Measurements from ENCODE around the gene STRIP2. TPM values are rescaled to one million over a fixed set of nuclear protein-coding genes. Genes with fewer than 3 reads are reported as not detected.
"Not testable (repeated sequence)": the region's sequence is repeated elsewhere in the genome, so short reads cannot be mapped to it uniquely, and the experiment has no call there.

The STRIP2 gene
- total RNA-seq, 1 experiment from 2014 or later, result 6.5 TPM

- TF ChIP-seq GRHL2 (CRISPR knock-in tag; IDR thresholded peaks at IDR 0.05; ENCODE audit: insufficient replicate concordance, severe bottlenecking) (no peak), ZNF671 (CRISPR knock-in tag; IDR thresholded peaks at IDR 0.05) (no peak), IRF2 (CRISPR knock-in tag; IDR thresholded peaks at IDR 0.05; ENCODE audit: borderline replicate concordance, low read depth) (no peak), ATF6 (CRISPR knock-in tag; IDR thresholded peaks at IDR 0.05) (no peak), ZNF121 (CRISPR knock-in tag; IDR thresholded peaks at IDR 0.05) (no peak), NFATC4 (CRISPR knock-in tag; IDR thresholded peaks at IDR 0.05) (no peak), E2F5 (CRISPR knock-in tag; IDR thresholded peaks at IDR 0.05) (no peak), MAX (CRISPR knock-in tag; IDR thresholded peaks at IDR 0.05) (no peak), TEAD4 (CRISPR knock-in tag; IDR thresholded peaks at IDR 0.05) (no peak), STAT6 (CRISPR knock-in tag; conservative IDR thresholded peaks at IDR 0.05; ENCODE audit: low read depth) (no peak)
- peaks cover 38% of the 10 kb centered on the region for H3K36me3 Mint-ChIP-seq
- CTCF ChIA-PET, result interaction anchor here (0.9 to 1.4 kb wide), 5 partner anchors 10 to 225 kb away, joined by 3 to 6 read pairs (median 4); partner anchors contain the start of gene STRIP2
- H3K27me3 Mint-ChIP-seq (ENCODE audit: low read depth), result no peaks in the 10 kb centered on the region
- ATAC-seq (no peak), DNase-seq (ENCODE audit: low spot score) (no peak)
- H3K4me3 Mint-ChIP-seq, result no peak overlapping the region
- no peaks in the 10 kb centered on the region for H3K4me1 Mint-ChIP-seq
- POLR2A ChIA-PET, result no interaction called here
- H3K9me3 Mint-ChIP-seq, result peaks cover 3% of the 10 kb centered on the region
- no peak overlapping the region for H3K27ac Mint-ChIP-seq
Measured at GRCh38 chr7:129443612-129444011, 9.4 kb downstream of the STRIP2 start.

- H3K27me3 Mint-ChIP-seq (ENCODE audit: low read depth); CTCF ChIA-PET; H3K27ac Mint-ChIP-seq; DNase-seq (ENCODE audit: low spot score); H3K4me1 Mint-ChIP-seq; H3K4me3 Mint-ChIP-seq; ATAC-seq; POLR2A ChIA-PET: not testable (repeated sequence)
- peaks cover 48% of the 10 kb centered on the region for H3K36me3 Mint-ChIP-seq
- peaks cover 10% of the 10 kb centered on the region for H3K9me3 Mint-ChIP-seq
Measured at GRCh38 chr7:129444776-129445175, 10.5 kb downstream of the STRIP2 start.

GRCh38 chr7:129446925-129447324, 12.7 kb downstream of the STRIP2 start:
- H3K4me3 Mint-ChIP-seq; POLR2A ChIA-PET; H3K27ac Mint-ChIP-seq; DNase-seq (ENCODE audit: low spot score); CTCF ChIA-PET; H3K27me3 Mint-ChIP-seq (ENCODE audit: low read depth); H3K4me1 Mint-ChIP-seq; ATAC-seq: not testable (repeated sequence)
- peaks cover 55% of the 10 kb centered on the region for H3K36me3 Mint-ChIP-seq
- peaks cover 10% of the 10 kb centered on the region for H3K9me3 Mint-ChIP-seq

GRCh38 chr7:129447445-129447844, 13.2 kb downstream of the STRIP2 start:
- CTCF ChIA-PET, result interaction anchor here (1.1 kb wide), 1 partner anchor 72 kb away, joined by 3 read pairs; no protein-coding TSS in a partner anchor
- H3K27ac Mint-ChIP-seq; ATAC-seq; POLR2A ChIA-PET; DNase-seq (ENCODE audit: low spot score); H3K4me1 Mint-ChIP-seq; H3K4me3 Mint-ChIP-seq; H3K27me3 Mint-ChIP-seq (ENCODE audit: low read depth): not testable (repeated sequence)
- H3K9me3 Mint-ChIP-seq, result peaks cover 10% of the 10 kb centered on the region
- H3K36me3 Mint-ChIP-seq, result peaks cover 55% of the 10 kb centered on the region

GRCh38 chr7:129448608-129449007, 14.4 kb downstream of the STRIP2 start:
- Mint-ChIP-seq H3K36me3 (peaks cover 55% of the 10 kb centered on the region), H3K9me3 (peaks cover 10% of the 10 kb centered on the region)
- CTCF ChIA-PET, result interaction anchor here (1.1 kb wide), 1 partner anchor 73 kb away, joined by 3 read pairs; no protein-coding TSS in a partner anchor
- H3K4me1 Mint-ChIP-seq; H3K27ac Mint-ChIP-seq; H3K27me3 Mint-ChIP-seq (ENCODE audit: low read depth); ATAC-seq; POLR2A ChIA-PET; DNase-seq (ENCODE audit: low spot score); H3K4me3 Mint-ChIP-seq: not testable (repeated sequence)

All from WTC11 (cell line).